MCF 10A (cell line): Measurements from ENCODE around the gene CYGB. TPM values are rescaled to one million over a fixed set of nuclear protein-coding genes. Genes with fewer than 3 reads are reported as not detected.

Experiments
- BruUV-seq: library from RNA; stranded (reverse); fragments of 400-500 nt; replicated peaks from 2 replicates; lab custom pipeline; 2021; lab: Mats Ljungman, UMichigan
- CTCF ChIA-PET: fragments of 300-600 bp; sonication (Branson Sonifier 250); formaldehyde crosslinking; extraction: SDS; loops from one replicate; lab custom pipeline; 2021; ENCODE audit warnings: antibody characterized with exemption, inconsistent platforms; lab: Yijun Ruan, JAX
- POLR2A ChIA-PET: fragments of 300-600, 350-650 bp; sonication (Branson Sonifier 250); formaldehyde crosslinking; extraction: SDS; loops from one replicate; lab custom pipeline; 2020; ENCODE audit warnings: antibody characterized with exemption, inconsistent platforms; lab: Yijun Ruan, JAX
- DNase-seq: peaks from one replicate; pipeline ENCODE4 v3.0.0-alpha.2; 2018; ENCODE audit not compliant: unreplicated experiment
- H3K27ac Mint-ChIP-seq: one replicate; pipeline ENCODE4 v1.8.0; 2022; ENCODE audit warnings: mild to moderate bottlenecking, low read depth, mixed read lengths; ENCODE audit not compliant: unreplicated experiment
- H3K27me3 Mint-ChIP-seq: one replicate; pipeline ENCODE4 v1.8.0; 2022; ENCODE audit warnings: mixed read lengths; ENCODE audit not compliant: insufficient read depth, unreplicated experiment
- H3K36me3 Mint-ChIP-seq: one replicate; pipeline ENCODE4 v1.8.0; 2022; ENCODE audit warnings: mild to moderate bottlenecking, moderate library complexity, mixed read lengths; ENCODE audit not compliant: insufficient read depth, unreplicated experiment
- H3K4me1 Mint-ChIP-seq: one replicate; pipeline ENCODE4 v1.8.0; 2022; ENCODE audit warnings: mixed read lengths; ENCODE audit not compliant: insufficient read depth, unreplicated experiment
- H3K4me3 Mint-ChIP-seq: one replicate; pipeline ENCODE4 v1.8.0; 2022; ENCODE audit warnings: mild to moderate bottlenecking, moderate library complexity, mixed read lengths; ENCODE audit not compliant: unreplicated experiment
- H3K9me3 Mint-ChIP-seq: one replicate; pipeline ENCODE4 v1.8.0; 2022; ENCODE audit warnings: mixed read lengths; ENCODE audit not compliant: unreplicated experiment
- intact Hi-C: fragments of 100-400 bp; cut with micrococcal nuclease; formaldehyde crosslinking; loops from 2 replicates; pipeline ENCODE4 v1.14.1; 2022
- total RNA-seq: library from RNA; stranded (reverse); gene quantifications from 2 replicates; pipeline ENCODE4 v1.2.3, GENCODE V29; 2022
- TF ChIP-seq, protein P1 (sequence below): fragments of 200-600 bp; IDR thresholded peaks from one replicate; pipeline ENCODE4 v1.8.0; 2022; ENCODE audit warnings: antibody characterized with exemption, mild to moderate bottlenecking; ENCODE audit not compliant: unreplicated experiment

The CYGB gene
- total RNA-seq, 1 experiment from 2014 or later: not detected

GRCh38 chr17:76542566-76542971 lies 5.1 kb upstream of the CYGB start:
- H3K4me3 Mint-ChIP-seq: no peak overlapping the region

DNA sequence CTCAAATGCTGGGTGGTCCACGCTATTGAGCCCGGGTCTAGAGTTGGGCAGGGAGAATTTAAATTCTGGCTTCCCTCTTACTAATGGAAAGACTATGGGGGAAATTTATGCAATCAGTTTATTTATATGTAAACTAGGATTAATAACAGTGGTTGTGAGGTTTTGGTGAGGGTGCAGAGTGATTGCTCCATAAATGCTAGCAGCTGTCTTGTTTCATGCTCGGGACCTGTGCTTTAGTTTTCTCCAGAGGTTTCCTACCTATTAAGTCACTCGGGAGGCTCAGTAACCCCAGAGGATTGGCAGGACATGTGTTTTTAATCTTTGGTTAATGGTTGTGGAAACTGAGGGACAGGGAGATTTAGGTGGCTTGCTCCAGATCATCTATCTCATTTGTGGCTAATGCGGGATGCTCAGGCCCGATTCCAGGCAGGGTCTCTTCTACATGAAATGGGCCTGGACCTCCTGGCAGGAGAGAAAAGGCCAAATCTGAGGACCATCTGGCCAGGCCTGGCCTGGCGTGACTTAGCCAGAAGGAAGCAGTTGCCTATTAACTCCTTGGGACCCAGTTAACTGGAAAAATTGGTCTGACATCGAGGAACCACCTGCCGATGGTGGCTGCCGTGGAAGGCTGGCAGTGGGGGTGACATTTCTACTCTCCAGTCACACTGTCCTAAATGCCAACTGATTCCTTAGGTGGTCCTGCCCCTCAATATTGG lies 4.4 kb upstream of the CYGB start:
- BruUV-seq: no TSS peak
- ChIA-PET POLR2A (interaction anchor here (0.7 to 2.9 kb wide), 3 partner anchors 10 to 18 kb away, joined by 3 to 31 read pairs (median 4); no protein-coding TSS in a partner anchor), CTCF (no interaction called here)
- Mint-ChIP-seq H3K4me3 (no peak overlapping the region), H3K27ac (no peak overlapping the region), H3K4me1 (no peaks in the 10 kb centered on the region), H3K9me3 (no peaks in the 10 kb centered on the region), H3K27me3 (peaks cover 12% of the 10 kb centered on the region), H3K36me3 (no peaks in the 10 kb centered on the region)
- no peak for DNase-seq
- intact Hi-C loops: no loop called here
- TF ChIP-seq, protein P1, sequence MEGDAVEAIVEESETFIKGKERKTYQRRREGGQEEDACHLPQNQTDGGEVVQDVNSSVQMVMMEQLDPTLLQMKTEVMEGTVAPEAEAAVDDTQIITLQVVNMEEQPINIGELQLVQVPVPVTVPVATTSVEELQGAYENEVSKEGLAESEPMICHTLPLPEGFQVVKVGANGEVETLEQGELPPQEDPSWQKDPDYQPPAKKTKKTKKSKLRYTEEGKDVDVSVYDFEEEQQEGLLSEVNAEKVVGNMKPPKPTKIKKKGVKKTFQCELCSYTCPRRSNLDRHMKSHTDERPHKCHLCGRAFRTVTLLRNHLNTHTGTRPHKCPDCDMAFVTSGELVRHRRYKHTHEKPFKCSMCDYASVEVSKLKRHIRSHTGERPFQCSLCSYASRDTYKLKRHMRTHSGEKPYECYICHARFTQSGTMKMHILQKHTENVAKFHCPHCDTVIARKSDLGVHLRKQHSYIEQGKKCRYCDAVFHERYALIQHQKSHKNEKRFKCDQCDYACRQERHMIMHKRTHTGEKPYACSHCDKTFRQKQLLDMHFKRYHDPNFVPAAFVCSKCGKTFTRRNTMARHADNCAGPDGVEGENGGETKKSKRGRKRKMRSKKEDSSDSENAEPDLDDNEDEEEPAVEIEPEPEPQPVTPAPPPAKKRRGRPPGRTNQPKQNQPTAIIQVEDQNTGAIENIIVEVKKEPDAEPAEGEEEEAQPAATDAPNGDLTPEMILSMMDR: no peak

More at GRCh38 chr17:76542566-76542971, 5.1 kb upstream of the CYGB start:
- Mint-ChIP-seq H3K27ac (no peak overlapping the region), H3K27me3 (peaks cover 12% of the 10 kb centered on the region), H3K36me3 (no peaks in the 10 kb centered on the region), H3K4me1 (no peaks in the 10 kb centered on the region), H3K9me3 (no peaks in the 10 kb centered on the region)
- BruUV-seq: no TSS peak
- ChIA-PET CTCF (interaction anchor here (1.0 kb wide), 1 partner anchor 19 kb away, joined by 4 read pairs; no protein-coding TSS in a partner anchor), POLR2A (interaction anchor here (0.6 to 5.0 kb wide), 3 partner anchors 13 to 128 kb away, joined by 3 to 68 read pairs (median 3); no protein-coding TSS in a partner anchor)
- no peak for DNase-seq
- intact Hi-C loops: no loop called here
- TF ChIP-seq, protein P1: no peak

- H3K27me3 Mint-ChIP-seq: peaks cover 12% of the 10 kb centered on the region
- intact Hi-C loops: no loop called here
- BruUV-seq: no TSS peak
- DNase-seq: peak; percentile 96
- no peaks in the 10 kb centered on the region for H3K9me3 Mint-ChIP-seq
- no peaks in the 10 kb centered on the region for H3K36me3 Mint-ChIP-seq
- ChIA-PET POLR2A (interaction anchor here (0.6 to 2.9 kb wide), 9 partner anchors 10 to 164 kb away, joined by 3 to 31 read pairs (median 5); no protein-coding TSS in a partner anchor), CTCF (interaction anchor here (0.5 to 1.7 kb wide), 6 partner anchors 18 to 890 kb away, joined by 3 to 9 read pairs (median 4); no protein-coding TSS in a partner anchor)
- no peaks in the 10 kb centered on the region for H3K4me1 Mint-ChIP-seq
- TF ChIP-seq, protein P1: peak; percentile 21
- H3K27ac Mint-ChIP-seq: no peak overlapping the region
- peak overlapping the region; percentile 69 for H3K4me3 Mint-ChIP-seq
These were observed 3.1 kb upstream of the CYGB start for GRCh38 chr17:76540381-76541300.
